K562 (cell line): ENCODE results near the gene KRT85. TPM values are rescaled to one million over a fixed set of nuclear protein-coding genes. Genes with fewer than 3 reads are reported as not detected.

Experiments
- ATAC-seq: fragments of 200-7000 bp; cut with Tn5 transposase; 3 replicates; pipeline ENCODE4 v1.9.1; 2020; ENCODE audit warnings: moderate library complexity
- BruUV-seq: library from RNA; stranded (reverse); fragments of 400-500 nt; replicated peaks from 2 replicates; lab custom pipeline; 2021; lab: Mats Ljungman, UMichigan
- CTCF ChIA-PET: fragments of 300-600 bp; formaldehyde crosslinking; extraction: SDS; loops from one replicate; lab custom pipeline; 2021; ENCODE audit warnings: low intra/inter-chr PET ratio; lab: Yijun Ruan, JAX
- POLR2A ChIA-PET: fragments of 300-600, 350-650 bp; sonication (Branson Sonifier 250); formaldehyde crosslinking; extraction: SDS; loops from one replicate; lab custom pipeline; 2021; ENCODE audit warnings: antibody characterized with exemption, inconsistent platforms; lab: Yijun Ruan, JAX
- DNase-seq, 4 experiments: peaks; one replicate each; pipeline versions ENCODE4 v3.0.0 to v3.0.0-alpha.2; 2011 to 2018; ENCODE audit warnings: low spot score in 3 of 4, mixed read lengths in 3 of 4; ENCODE audit errors: extremely low read depth in 1 of 4
- FAIRE-seq: peaks from 2 replicates; lab custom pipeline; 2011; peaks lifted over from hg19 to GRCh38; lab: Jason Lieb, UNC
- H2AFZ ChIP-seq: 2 replicates; pipeline ENCODE4 v1.6.0; 2011; ENCODE audit warnings: low read depth, low read length, control low read depth, inconsistent platforms
- H3K27ac ChIP-seq: fragments of 200-600 bp; 3 replicates; pipeline ENCODE4 v1.8.0; 2011; ENCODE audit warnings: low read depth, mild to moderate bottlenecking, control low read depth, inconsistent platforms, low read length, moderate library complexity, mixed read lengths; ENCODE audit errors: extremely low read depth
- H3K27me3 ChIP-seq, 2 experiments: fragments of 300-600 bp in 1 of 2; 2 replicates in 1 of 2; 3 replicates in 1 of 2; pipeline versions ENCODE4 v1.6.0 to v1.8.0; 2011; ENCODE audit warnings: inconsistent platforms in 2 of 2, low read length in 2 of 2, mild to moderate bottlenecking in 1 of 2, mixed read lengths in 1 of 2, moderate library complexity in 1 of 2; ENCODE audit not compliant: control insufficient read depth in 2 of 2, insufficient read depth in 2 of 2
- H3K36me3 ChIP-seq: fragments of 300-600 bp; 3 replicates; pipeline ENCODE4 v1.8.0; 2011; ENCODE audit warnings: mild to moderate bottlenecking, low read length, inconsistent platforms; ENCODE audit not compliant: control insufficient read depth, insufficient read depth
- H3K4me1 ChIP-seq, 2 experiments: fragments of 200-600 bp in 1 of 2; replicated peaks in 1 of 2; 2 replicates in 1 of 2; 3 replicates in 1 of 2; pipeline versions ENCODE4 v1.5.1 to v1.8.0; 2011; ENCODE audit warnings: inconsistent platforms in 2 of 2, low read length in 2 of 2, mild to moderate bottlenecking in 1 of 2, mixed read lengths in 1 of 2, moderate library complexity in 1 of 2; ENCODE audit not compliant: control insufficient read depth in 2 of 2, insufficient read depth in 2 of 2
- H3K4me2 ChIP-seq: 2 replicates; pipeline ENCODE4 v1.6.1; 2011; ENCODE audit warnings: low read length, control low read depth, inconsistent platforms, mixed read lengths; ENCODE audit not compliant: insufficient read depth
- H3K4me3 ChIP-seq: fragments of 200-600 bp; sonication (generic), shearing (Covaris generic); 2 replicates; pipeline ENCODE4 v1.5.1; 2016; ENCODE audit warnings: control low read depth, inconsistent platforms
- H3K79me2 ChIP-seq: fragments of 200-600 bp; 3 replicates; pipeline ENCODE4 v1.8.0; 2011; ENCODE audit warnings: low read length, inconsistent platforms; ENCODE audit not compliant: control insufficient read depth, insufficient read depth
- H3K9ac ChIP-seq, 2 experiments: 2 replicates each; pipeline versions ENCODE4 v1.6.0 to v1.6.1; 2011; ENCODE audit warnings: low read depth in 2 of 2, low read length in 2 of 2, control low read depth in 1 of 2, inconsistent platforms in 1 of 2, mild to moderate bottlenecking in 1 of 2, mixed read lengths in 1 of 2; ENCODE audit not compliant: insufficient read depth in 1 of 2
- H3K9me1 ChIP-seq: one replicate; pipeline ENCODE4 v1.6.0; 2011; ENCODE audit warnings: inconsistent platforms, mild to moderate bottlenecking, low read length, moderate library complexity; ENCODE audit not compliant: control insufficient read depth, insufficient read depth
- H3K9me3 ChIP-seq: replicated peaks from 2 replicates; pipeline ENCODE4 v1.5.1; 2011; ENCODE audit warnings: low read depth, low read length, inconsistent platforms; ENCODE audit not compliant: control insufficient read depth, insufficient read depth
- H4K20me1 ChIP-seq: replicated peaks from 2 replicates; pipeline ENCODE4 v1.6.1; 2011; ENCODE audit warnings: low read length, inconsistent platforms, mixed read lengths; ENCODE audit not compliant: control insufficient read depth, insufficient read depth
- ARNT ChIP-seq, 2 experiments: fragments of 450-650 bp; IDR thresholded peaks; 2 replicates each; pipeline ENCODE4 v1.6.1; 2016; ENCODE audit warnings: mild to moderate bottlenecking in 1 of 2
- FOSL1 ChIP-seq: fragments of 200-800 bp; sonication (Bioruptor generic); conservative IDR thresholded peaks from 2 replicates; pipeline ENCODE4 v1.6.1; 2016; ENCODE audit warnings: missing genetic modification characterization, missing compliant biosample characterization
- RHOXF2B ChIP-seq: fragments of 250-450 bp; sonication (Bioruptor Pico); conservative IDR thresholded peaks from 2 replicates; pipeline ENCODE4 v1.5.1; 2021
- SRSF3 ChIP-seq: fragments of 200-400 bp; formaldehyde crosslinking; IDR thresholded peaks from 2 replicates; pipeline ENCODE4 v1.6.1; 2016; ENCODE audit warnings: mild to moderate bottlenecking, low read length, moderate library complexity; ENCODE audit not compliant: insufficient read depth
- XRCC4 ChIP-seq: IDR thresholded peaks from one replicate; pipeline ENCODE4 v1.6.1; 2011; ENCODE audit not compliant: insufficient read depth, insufficient read length; ENCODE audit errors: extremely low read depth
- WGBS: fragments of 100-300 bp; shearing (Covaris generic); methylation state at CpG from one replicate; pipeline ENCODE4 v1.1.6; 2016; ENCODE audit warnings: low coverage, mixed read lengths; ENCODE audit not compliant: insufficient coverage; ENCODE audit errors: missing lambda C conversion rate; 5-methylcytosine and 5-hydroxymethylcytosine counted together
- in situ Hi-C: fragments of 300-500 bp; cut with MboI; formaldehyde crosslinking; loops from 4 replicates; pipeline ENCODE4 v1.15.0; 2018; ENCODE audit warnings: inconsistent platforms, mixed read lengths
- intact Hi-C: fragments of 100-400 bp; cut with micrococcal nuclease; formaldehyde crosslinking; loops from 2 replicates; pipeline ENCODE4 v1.14.2; 2022
- polyA plus RNA-seq, 8 experiments: library from polyadenylated mRNA; depleted of rRNA in 4 of 8; stranded (reverse) in 5 of 8; unstranded in 3 of 8; fragments of >200 nt; fragmentation: Nextera tagmentation in 2 of 8; fragmentation: Illumina TruSeq in 1 of 8; extraction: Ambion mirVana in 2 of 8; extraction: Trizol in 1 of 8; gene quantifications; 2 replicates each; pipeline versions ENCODE4 v1.2.1 to v1.2.3, GENCODE V29; 2011 to 2014; ENCODE audit warnings: inconsistent platforms in 1 of 8, missing spikeins in 1 of 8
- total RNA-seq, 7 experiments: library from RNA; depleted of rRNA in 6 of 7; stranded (reverse); fragments of >200 nt in 6 of 7; fragmentation: Illumina TruSeq in 2 of 7; extraction: Trizol in 2 of 7; gene quantifications; 2 replicates each; pipeline versions ENCODE4 v1.2.1 to v1.2.3, GENCODE V29; 2011 to 2021; ENCODE audit warnings: low replicate concordance in 1 of 7
- TF ChIP-seq, protein P1 (sequence below): IDR thresholded peaks from 2 replicates; pipeline ENCODE4 v1.6.1; 2012; ENCODE audit warnings: low read depth, low read length, improper control_type of control experiment, borderline replicate concordance

The KRT85 gene
- total and polyA plus RNA-seq, 9 of the 15 experiments (the other 6 are each of a cell fraction or from before 2014, with no cell fraction given): not detected

DNA sequence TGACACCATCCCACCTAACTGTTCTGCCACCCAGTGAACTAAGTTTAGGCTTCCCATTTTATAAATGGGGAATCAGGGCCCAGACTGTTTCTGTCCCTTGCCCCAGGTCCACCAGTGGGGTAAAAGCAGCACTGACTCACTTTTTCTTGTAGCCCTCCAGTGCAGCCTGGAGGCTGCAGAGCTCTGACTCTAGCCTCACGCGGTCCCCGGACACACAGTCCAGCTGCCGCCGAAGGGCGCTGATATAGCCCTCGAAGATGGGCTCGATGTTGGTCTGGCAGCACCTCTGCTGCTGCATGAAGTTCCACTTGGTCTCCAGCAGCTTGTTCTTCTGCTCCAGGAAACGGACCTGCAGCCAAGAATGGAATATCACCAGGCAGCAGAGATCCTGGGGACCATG lies 36.3 kb upstream of the KRT85 start:
- DNase-seq: no peak
- Histone ChIP-seq H3K9me3 (no peaks in the 10 kb centered on the region), H2AFZ (no peak overlapping the region), H3K27ac (no peak overlapping the region), H3K27me3 (peaks cover 0 to 77% of the 10 kb centered on the region in 2 experiments; a peak in 4 of 5 replicates), H3K9me1 (no peaks in the 10 kb centered on the region), H3K4me2 (no peak overlapping the region), H4K20me1 (no peaks in the 10 kb centered on the region), H3K79me2 (no peaks in the 10 kb centered on the region), H3K4me3 (no peak overlapping the region), H3K4me1 (no peaks in the 10 kb centered on the region), H3K36me3 (no peaks in the 10 kb centered on the region), H3K9ac (no peak overlapping the region)
- ChIA-PET POLR2A (interaction anchor here (0.9 kb wide), 1 partner anchor 548 kb away, joined by 3 read pairs; no protein-coding TSS in a partner anchor), CTCF (no interaction called here)
- no peak for ATAC-seq
- TF ChIP-seq ARNT (IDR thresholded peaks at IDR 0.05): no peak
- TF ChIP-seq, protein P1, sequence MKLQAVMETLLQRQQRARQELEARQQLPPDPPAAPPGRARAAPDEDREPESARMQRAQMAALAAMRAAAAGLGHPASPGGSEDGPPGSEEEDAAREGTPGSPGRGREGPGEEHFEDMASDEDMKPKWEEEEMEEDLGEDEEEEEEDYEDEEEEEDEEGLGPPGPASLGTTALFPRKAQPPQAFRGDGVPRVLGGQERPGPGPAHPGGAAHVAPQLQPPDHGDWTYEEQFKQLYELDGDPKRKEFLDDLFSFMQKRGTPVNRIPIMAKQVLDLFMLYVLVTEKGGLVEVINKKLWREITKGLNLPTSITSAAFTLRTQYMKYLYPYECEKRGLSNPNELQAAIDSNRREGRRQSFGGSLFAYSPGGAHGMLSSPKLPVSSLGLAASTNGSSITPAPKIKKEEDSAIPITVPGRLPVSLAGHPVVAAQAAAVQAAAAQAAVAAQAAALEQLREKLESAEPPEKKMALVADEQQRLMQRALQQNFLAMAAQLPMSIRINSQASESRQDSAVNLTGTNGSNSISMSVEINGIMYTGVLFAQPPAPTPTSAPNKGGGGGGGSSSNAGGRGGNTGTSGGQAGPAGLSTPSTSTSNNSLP: no peak
- no peak for TF ChIP-seq SRSF3
- no peak for TF ChIP-seq FOSL1 (tag)
- no peak for TF ChIP-seq RHOXF2B
- TF ChIP-seq XRCC4: no peak
- intact Hi-C loops: no loop called here
- no TSS peak for BruUV-seq
- FAIRE-seq: no peak
- in situ Hi-C loops: no loop called here
- 0% methylated on average over 9 of the region's 9 CpGs for WGBS
